Hepatocyte (in vitro differentiated cells): ENCODE data around the gene IFNGR2. TPM values are rescaled to one million over a fixed set of nuclear protein-coding genes. Genes with fewer than 3 reads are reported as not detected.

Experiments used
- DNase-seq: peaks from one replicate; pipeline ENCODE4 v3.0.0-alpha.2; 2016; ENCODE audit warnings: low spot score
- H2AFZ ChIP-seq: fragments of 200-600 bp; sonication (generic); 2 replicates; pipeline ENCODE4 v1.6.0; 2016; ENCODE audit warnings: antibody characterized with exemption, mild to moderate bottlenecking
- H3K27ac ChIP-seq: fragments of 200-600 bp; sonication (generic); 2 replicates; pipeline ENCODE4 v1.5.1; 2016; ENCODE audit warnings: mild to moderate bottlenecking
- H3K27me3 ChIP-seq: fragments of 200-600 bp; sonication (generic); 2 replicates; pipeline ENCODE4 v1.6.1; 2016
- H3K36me3 ChIP-seq: fragments of 200-600 bp; sonication (generic); replicated peaks from 2 replicates; pipeline ENCODE4 v1.5.1; 2016; ENCODE audit warnings: low read depth; ENCODE audit not compliant: insufficient read depth
- H3K4me1 ChIP-seq: fragments of 200-600 bp; sonication (generic); 2 replicates; pipeline ENCODE4 v1.5.1; 2016; ENCODE audit warnings: mild to moderate bottlenecking, moderate library complexity; ENCODE audit not compliant: insufficient read depth
- H3K4me2 ChIP-seq: fragments of 200-600 bp; sonication (generic); 2 replicates; pipeline ENCODE4 v1.6.0; 2016
- H3K4me3 ChIP-seq: fragments of 200-600 bp; sonication (generic); 2 replicates; pipeline ENCODE4 v1.5.1; 2016; ENCODE audit warnings: mild to moderate bottlenecking
- H3K79me2 ChIP-seq: fragments of 200-600 bp; sonication (generic); 2 replicates; pipeline ENCODE4 v1.6.0; 2017; ENCODE audit warnings: mild to moderate bottlenecking
- H3K9me2 ChIP-seq: fragments of 200-600 bp; sonication (generic); replicated peaks from 2 replicates; pipeline ENCODE4 v1.6.0; 2017; ENCODE audit warnings: mild to moderate bottlenecking; ENCODE audit not compliant: insufficient read depth
- H3K9me3 ChIP-seq: fragments of 200-600 bp; sonication (generic); 2 replicates; pipeline ENCODE4 v1.5.1; 2016; ENCODE audit warnings: low read depth, mild to moderate bottlenecking
- H4K20me1 ChIP-seq: fragments of 200-600 bp; sonication (generic); 2 replicates; pipeline ENCODE4 v1.6.0; 2016; ENCODE audit warnings: mild to moderate bottlenecking; ENCODE audit not compliant: insufficient read depth, poor library complexity, severe bottlenecking
- EZH2 ChIP-seq: fragments of 200-600 bp; sonication (generic); IDR thresholded peaks from 2 replicates; pipeline ENCODE4 v1.6.1; 2016; ENCODE audit warnings: antibody characterized with exemption, mild to moderate bottlenecking, borderline replicate concordance
- EZH2phosphoT487 ChIP-seq: fragments of 200-600 bp; sonication (generic); IDR thresholded peaks from one replicate; pipeline ENCODE4 v1.6.1; 2018; ENCODE audit warnings: antibody characterized with exemption, mild to moderate bottlenecking, low read depth, moderate library complexity; ENCODE audit not compliant: unreplicated experiment, severe bottlenecking
- WGBS: methylation state at CpG from one replicate; pipeline ENCODE4 v1.1.6; 2016; ENCODE audit warnings: low lambda C conversion rate; ENCODE audit errors: missing lambda C conversion rate; 5-methylcytosine and 5-hydroxymethylcytosine counted together
- polyA plus RNA-seq: library from polyadenylated mRNA; unstranded; fragments of >200 nt; fragmentation: Nextera tagmentation; extraction: Ambion mirVana; gene quantifications from 2 replicates; pipeline ENCODE4 v1.2.1, GENCODE V29; 2016
- total RNA-seq: library from RNA; depleted of rRNA; stranded (reverse); fragments of >200 nt; gene quantifications from 2 replicates; pipeline ENCODE4 v1.2.3, GENCODE V29; 2014
- TF ChIP-seq, protein P1 (sequence below): fragments of 200-600 bp; sonication (generic); IDR thresholded peaks from 2 replicates; pipeline ENCODE4 v1.5.1; 2016; ENCODE audit warnings: antibody characterized with exemption, mild to moderate bottlenecking; ENCODE audit not compliant: poor library complexity

IFNGR2 gene
- total and polyA plus RNA-seq, 2 experiments from 2014 or later, result 53.4 to 66.7 TPM

DNA sequence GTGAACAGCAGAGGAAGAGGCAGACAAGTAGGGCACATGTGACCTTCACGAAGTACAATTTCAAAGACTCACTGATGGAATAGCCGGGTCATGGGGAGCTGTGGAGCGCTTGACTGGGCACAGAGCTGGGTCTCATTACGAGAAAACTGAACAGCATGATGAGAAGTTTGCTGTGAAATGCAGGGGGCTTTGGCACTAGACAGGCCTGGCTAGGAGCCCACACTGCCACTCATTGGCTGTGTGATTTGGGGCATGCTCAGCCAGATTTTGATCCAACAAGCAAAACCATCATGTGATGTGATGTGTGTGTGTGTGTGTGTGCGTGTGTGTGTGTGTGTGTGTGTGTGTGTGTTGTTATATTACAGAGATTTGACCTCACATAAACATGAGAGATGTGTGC is 4.9 kb upstream of the IFNGR2 start:
- no peak overlapping the region for H2AFZ ChIP-seq
- no peaks in the 10 kb centered on the region for H3K27me3 ChIP-seq
- 80% methylated on average over 5 of the region's 5 CpGs for WGBS
- peaks cover 3% of the 10 kb centered on the region for H3K79me2 ChIP-seq
- DNase-seq, result no peak
- H3K9me2 ChIP-seq, result no peaks in the 10 kb centered on the region
- TF ChIP-seq EZH2, result no peak
- no peak for TF ChIP-seq EZH2phosphoT487
- H3K36me3 ChIP-seq, result no peaks in the 10 kb centered on the region
- peaks cover 3% of the 10 kb centered on the region for H3K4me1 ChIP-seq
- H3K4me2 ChIP-seq, result no peak overlapping the region
- H4K20me1 ChIP-seq, result no peaks in the 10 kb centered on the region
- H3K4me3 ChIP-seq, result no peak overlapping the region
- H3K27ac ChIP-seq, result no peak overlapping the region
- no peaks in the 10 kb centered on the region for H3K9me3 ChIP-seq

DNA sequence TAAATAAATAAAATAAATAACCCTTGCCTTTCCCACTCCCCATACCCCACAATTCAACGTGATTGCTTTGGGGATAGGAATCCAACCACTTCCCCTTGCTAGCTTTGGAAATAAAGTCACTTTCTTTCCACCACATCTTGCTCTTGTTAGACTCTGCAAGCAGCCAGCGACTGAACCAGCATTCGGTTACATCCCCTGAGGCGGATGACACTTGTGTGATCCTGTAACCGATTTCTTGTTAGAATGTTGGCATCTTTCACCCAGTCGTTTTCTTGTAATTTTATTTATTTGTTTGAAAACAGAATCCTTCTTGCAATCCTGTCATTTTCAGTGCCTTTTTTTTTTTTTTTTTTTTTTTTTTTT is 1.6 kb upstream of the IFNGR2 start:
- no peak overlapping the region for H2AFZ ChIP-seq
- no peaks in the 10 kb centered on the region for H3K9me3 ChIP-seq
- H3K27ac ChIP-seq, result no peak overlapping the region
- peaks cover 32% of the 10 kb centered on the region for H3K79me2 ChIP-seq
- no peaks in the 10 kb centered on the region for H3K36me3 ChIP-seq
- no peaks in the 10 kb centered on the region for H3K27me3 ChIP-seq
- no peak overlapping the region for H3K4me2 ChIP-seq
- H4K20me1 ChIP-seq, result peaks cover 12% of the 10 kb centered on the region
- H3K4me1 ChIP-seq, result peaks cover 14% of the 10 kb centered on the region
- TF ChIP-seq, protein P1, sequence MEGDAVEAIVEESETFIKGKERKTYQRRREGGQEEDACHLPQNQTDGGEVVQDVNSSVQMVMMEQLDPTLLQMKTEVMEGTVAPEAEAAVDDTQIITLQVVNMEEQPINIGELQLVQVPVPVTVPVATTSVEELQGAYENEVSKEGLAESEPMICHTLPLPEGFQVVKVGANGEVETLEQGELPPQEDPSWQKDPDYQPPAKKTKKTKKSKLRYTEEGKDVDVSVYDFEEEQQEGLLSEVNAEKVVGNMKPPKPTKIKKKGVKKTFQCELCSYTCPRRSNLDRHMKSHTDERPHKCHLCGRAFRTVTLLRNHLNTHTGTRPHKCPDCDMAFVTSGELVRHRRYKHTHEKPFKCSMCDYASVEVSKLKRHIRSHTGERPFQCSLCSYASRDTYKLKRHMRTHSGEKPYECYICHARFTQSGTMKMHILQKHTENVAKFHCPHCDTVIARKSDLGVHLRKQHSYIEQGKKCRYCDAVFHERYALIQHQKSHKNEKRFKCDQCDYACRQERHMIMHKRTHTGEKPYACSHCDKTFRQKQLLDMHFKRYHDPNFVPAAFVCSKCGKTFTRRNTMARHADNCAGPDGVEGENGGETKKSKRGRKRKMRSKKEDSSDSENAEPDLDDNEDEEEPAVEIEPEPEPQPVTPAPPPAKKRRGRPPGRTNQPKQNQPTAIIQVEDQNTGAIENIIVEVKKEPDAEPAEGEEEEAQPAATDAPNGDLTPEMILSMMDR, result no peak
- no peak for TF ChIP-seq EZH2phosphoT487
- DNase-seq, result no peak
- H3K9me2 ChIP-seq, result no peaks in the 10 kb centered on the region
- WGBS, result 87% methylated on average over 6 of the region's 6 CpGs
- no peak overlapping the region for H3K4me3 ChIP-seq

DNA sequence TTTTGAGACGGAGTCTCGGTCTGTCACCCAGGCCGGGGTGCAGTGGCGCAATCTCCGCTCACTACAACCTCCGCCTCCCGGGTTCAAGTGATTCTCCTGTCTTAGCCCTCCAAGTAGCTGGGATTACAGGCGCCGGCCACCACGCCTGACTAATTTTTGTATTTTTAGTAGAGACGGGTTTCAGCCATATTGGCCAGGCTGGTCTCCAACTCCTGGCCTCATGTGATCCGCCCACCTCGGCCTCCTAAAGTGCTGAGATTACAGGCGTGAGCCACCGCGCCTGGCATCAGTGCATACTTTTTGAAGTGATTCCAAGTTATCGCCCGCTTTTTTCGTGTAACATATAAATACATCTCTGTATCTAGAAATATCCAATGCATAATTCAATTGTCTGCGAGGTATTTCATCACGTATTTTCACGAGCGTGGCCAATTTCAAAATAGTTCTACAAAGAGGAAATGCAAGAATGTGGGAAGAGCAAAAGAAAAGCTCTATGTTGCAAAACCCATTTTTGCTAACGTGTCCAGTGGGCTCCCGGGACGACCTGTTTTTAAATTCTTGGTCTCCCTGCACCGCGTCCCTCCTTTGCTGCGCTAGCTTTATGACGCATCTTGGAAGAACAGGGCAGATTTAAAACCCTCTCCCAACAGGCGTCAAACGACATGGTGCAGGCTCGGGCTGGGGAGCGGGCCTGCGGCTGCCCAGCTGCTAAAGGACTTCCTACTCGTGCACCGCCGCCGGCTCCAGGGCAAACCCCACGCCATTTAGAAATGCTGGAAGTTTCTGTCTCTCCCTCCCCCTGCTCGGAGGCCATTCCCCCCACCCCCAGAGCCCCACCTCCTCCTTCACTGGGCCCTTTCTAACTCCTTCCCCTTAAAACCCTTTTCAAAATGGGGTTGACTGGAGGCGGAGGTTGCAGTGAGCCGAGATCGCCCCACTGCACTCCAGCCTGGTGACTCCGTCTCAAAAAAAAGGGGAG is 923 bp upstream of the IFNGR2 start:
- Histone ChIP-seq H3K27me3 (no peaks in the 10 kb centered on the region), H3K27ac (peak overlapping the region; percentile 96), H3K4me3 (peak overlapping the region; percentile 61), H3K9me2 (no peaks in the 10 kb centered on the region), H3K36me3 (no peaks in the 10 kb centered on the region), H3K9me3 (no peaks in the 10 kb centered on the region), H3K4me2 (peak overlapping the region; percentile 86), H3K4me1 (peaks cover 14% of the 10 kb centered on the region), H2AFZ (peak overlapping the region; percentile 43), H3K79me2 (peaks cover 39% of the 10 kb centered on the region), H4K20me1 (peaks cover 19% of the 10 kb centered on the region)
- whole genome bisulfite sequencing, result 70% methylated on average over 38 of the region's 45 CpGs
- TF ChIP-seq EZH2phosphoT487 (no peak), EZH2 (no peak)
- TF ChIP-seq, protein P1, result no peak
- DNase-seq, result peak; percentile 78
